ENCODE data around the gene LYPD3.

GRCh38 chr19:43489979-43490599 lies 24.7 kb upstream of the LYPD3 start:
- no peak for TF ChIP-seq TAF1 (IDR thresholded peaks at IDR 0.05; ENCODE audit: borderline replicate concordance, insufficient read depth, low read length)
- no peak for TF ChIP-seq SIN3A (IDR thresholded peaks at IDR 0.05; ENCODE audit: borderline replicate concordance, insufficient read depth, low read length)
- no peak for TF ChIP-seq POLR2AphosphoS5 (IDR thresholded peaks at IDR 0.05; ENCODE audit: low read depth, low read length)
- TF ChIP-seq, protein P1, sequence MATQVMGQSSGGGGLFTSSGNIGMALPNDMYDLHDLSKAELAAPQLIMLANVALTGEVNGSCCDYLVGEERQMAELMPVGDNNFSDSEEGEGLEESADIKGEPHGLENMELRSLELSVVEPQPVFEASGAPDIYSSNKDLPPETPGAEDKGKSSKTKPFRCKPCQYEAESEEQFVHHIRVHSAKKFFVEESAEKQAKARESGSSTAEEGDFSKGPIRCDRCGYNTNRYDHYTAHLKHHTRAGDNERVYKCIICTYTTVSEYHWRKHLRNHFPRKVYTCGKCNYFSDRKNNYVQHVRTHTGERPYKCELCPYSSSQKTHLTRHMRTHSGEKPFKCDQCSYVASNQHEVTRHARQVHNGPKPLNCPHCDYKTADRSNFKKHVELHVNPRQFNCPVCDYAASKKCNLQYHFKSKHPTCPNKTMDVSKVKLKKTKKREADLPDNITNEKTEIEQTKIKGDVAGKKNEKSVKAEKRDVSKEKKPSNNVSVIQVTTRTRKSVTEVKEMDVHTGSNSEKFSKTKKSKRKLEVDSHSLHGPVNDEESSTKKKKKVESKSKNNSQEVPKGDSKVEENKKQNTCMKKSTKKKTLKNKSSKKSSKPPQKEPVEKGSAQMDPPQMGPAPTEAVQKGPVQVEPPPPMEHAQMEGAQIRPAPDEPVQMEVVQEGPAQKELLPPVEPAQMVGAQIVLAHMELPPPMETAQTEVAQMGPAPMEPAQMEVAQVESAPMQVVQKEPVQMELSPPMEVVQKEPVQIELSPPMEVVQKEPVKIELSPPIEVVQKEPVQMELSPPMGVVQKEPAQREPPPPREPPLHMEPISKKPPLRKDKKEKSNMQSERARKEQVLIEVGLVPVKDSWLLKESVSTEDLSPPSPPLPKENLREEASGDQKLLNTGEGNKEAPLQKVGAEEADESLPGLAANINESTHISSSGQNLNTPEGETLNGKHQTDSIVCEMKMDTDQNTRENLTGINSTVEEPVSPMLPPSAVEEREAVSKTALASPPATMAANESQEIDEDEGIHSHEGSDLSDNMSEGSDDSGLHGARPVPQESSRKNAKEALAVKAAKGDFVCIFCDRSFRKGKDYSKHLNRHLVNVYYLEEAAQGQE (IDR thresholded peaks at IDR 0.05; ENCODE audit: insufficient read depth in 1 of 2, low read depth in 2 of 2, low read length in 2 of 2) = no peak

Measured in PFSK-1 (cell line).